ENCODE results near the gene KLF11.

GRCh38 chr2:10097352-10098148 is 54.2 kb downstream of the KLF11 start:
- TF ChIP-seq FOXP2 (optimal IDR thresholded peaks at IDR 0.05; ENCODE audit: control extremely low read depth, extremely low read length, insufficient read depth) (no peak), EZH2 (IDR thresholded peaks at IDR 0.05) (no peak)

Data from SK-N-MC (cell line).